Activated T-cell treated with anti-CD3 and anti-CD28 coated beads for 24 hours (primary cell): ENCODE data around the gene ZNF438.

ENCODE experiments used
- DNase-seq: peaks from one replicate; pipeline ENCODE4 v3.0.0-alpha.2; 2020; ENCODE audit warnings: low read depth

The ZNF438 gene

DNA sequence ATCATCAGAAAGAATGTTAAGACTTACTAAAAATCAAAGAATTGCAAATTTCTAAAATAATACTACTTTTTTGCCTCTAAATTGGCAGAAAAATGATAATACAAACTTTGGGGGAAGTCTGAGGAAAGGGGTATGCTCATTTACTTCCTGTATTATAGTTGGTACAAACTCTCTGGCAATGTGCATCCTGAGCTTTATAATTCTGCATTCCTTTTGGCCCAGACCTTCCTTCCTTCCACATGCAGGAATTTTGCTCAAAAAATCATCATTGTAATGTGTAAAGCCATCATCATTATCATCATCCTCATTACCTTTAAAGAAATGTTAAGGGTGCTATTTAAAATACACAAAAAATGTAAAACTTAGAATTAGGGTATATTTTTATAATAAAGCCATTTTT lies 148.5 kb downstream of the ZNF438 start:
- no peak for DNase-seq

DNA sequence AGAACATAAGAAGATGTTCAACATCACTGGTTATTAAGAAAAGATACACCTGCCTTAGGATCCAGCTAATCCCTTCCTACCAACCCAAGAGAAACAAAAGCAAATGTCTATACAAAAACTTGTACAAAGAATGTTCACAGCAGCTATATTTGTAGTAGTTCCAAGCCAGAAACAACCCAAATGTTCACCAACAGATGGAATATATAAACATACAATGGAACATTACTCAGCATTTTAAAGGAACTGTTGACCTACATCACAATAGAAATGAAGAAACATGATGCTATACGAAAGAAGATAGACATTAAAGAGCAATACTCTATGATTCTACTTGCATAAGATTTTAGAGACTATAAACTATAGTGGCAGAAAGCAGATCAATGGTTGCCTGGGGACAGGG lies 149.4 kb downstream of the ZNF438 start:
- no peak for DNase-seq

DNA sequence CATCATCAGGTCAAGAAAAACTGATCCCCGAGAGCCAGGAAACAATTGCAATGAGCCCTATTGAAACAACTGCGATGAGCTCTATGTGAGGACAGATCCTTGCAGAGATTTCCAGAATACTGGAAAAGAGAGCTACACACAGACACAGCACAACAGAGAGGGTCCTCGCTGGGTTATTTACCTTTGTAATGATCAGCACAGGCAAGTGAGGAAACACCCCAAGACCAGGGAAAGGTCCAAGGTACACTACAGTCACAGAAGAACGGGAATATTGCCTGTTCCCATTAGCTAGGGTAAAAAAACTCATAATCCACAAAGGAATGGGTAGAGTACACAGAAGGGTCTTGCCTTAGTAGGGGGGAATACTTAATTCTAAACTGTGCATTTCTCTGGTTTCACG lies 152.7 kb downstream of the ZNF438 start:
- DNase-seq: no peak

DNA sequence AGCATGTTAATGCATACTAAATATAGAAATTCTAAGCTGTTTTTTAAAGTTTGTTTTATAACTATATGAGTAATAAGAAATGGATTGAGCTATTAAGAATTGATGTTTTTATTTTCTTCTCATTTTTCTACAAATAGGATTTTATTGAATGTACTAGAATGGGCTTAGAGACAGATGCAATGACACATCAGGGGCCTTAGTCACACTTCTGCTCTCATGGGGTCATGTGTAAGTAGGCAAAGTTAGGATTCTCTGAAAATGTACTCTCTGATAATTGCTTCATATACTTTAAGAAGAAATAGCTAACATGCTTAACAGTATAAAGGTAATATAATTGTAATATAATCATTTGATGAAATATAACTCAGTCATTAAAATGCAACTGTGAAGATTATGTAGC lies 154.6 kb downstream of the ZNF438 start:
- DNase-seq: no peak

DNA sequence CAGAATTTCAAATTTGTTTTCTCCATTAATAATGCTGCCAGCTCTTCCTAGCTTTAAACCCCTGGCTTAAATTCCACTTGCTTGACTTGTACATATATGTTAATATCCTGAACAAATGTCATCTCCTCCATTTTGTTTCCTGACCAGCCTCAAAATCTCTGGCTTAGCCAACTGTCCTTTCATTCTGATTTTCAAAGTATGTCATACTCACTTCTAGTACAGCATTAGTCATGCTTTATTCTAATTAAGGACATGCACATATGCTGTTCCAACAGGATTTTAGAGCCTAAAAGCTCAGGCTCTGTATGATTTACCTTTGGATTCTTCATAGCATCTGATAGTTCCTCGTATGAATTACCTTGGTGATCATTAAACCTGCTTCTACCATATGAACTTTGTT lies 158.3 kb downstream of the ZNF438 start:
- DNase-seq: no peak

DNA sequence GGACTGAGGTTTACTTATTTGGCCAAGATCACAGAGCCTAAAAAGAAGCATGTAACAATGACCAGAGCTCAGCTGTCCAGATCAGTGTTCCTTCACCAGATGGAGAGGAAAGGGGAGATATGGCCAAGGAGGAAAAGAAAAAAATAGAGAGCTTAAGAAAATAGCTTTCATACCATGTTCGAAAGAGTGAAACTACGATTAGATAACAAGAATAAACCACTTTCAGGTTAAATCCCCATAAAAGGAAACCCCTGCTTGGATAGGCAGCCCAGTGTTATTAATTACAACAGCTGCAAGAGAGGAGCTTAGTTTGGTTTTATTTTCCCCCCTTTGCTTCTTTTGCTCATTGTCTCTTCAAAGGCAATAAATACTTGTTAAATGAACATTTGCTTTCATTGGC lies 160.8 kb downstream of the ZNF438 start:
- DNase-seq: no peak

DNA sequence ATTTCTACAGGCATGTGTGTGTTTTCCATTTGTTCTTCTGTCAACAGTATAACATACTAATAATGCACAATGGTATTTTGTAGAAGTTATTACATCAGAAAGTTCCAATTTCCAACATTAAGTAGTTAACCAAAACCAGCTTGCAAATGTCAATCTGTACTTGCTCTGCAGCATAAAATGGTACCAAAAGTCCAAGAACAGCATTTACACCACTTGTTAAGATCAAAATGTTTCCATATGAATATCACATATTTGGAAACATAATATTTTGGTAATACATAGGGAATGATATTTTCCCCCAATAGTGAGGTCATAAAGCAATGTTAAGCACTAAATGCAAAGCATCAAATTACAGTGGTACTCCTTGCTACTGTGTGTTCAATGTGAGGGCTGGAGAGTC lies 162.1 kb downstream of the ZNF438 start:
- DNase-seq: no peak

DNA sequence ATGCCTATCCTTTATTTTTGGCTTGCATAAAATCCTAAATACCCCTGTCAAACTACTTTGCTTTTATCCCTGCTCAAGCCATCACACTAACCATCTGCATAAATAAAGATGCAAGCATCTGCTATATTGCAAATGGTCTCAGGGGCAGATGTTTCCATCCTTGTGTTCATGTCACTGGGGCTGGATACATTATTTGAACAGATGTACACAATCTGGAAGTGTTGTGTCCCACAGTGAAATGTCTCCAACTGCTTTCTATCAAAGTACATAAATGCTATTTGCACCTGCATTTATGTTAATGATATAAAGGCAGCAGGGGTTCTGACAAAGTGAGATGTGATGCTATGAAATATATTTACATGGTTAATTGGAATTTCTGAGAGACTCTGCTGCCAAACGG lies 163.1 kb downstream of the ZNF438 start:
- no peak for DNase-seq

DNA sequence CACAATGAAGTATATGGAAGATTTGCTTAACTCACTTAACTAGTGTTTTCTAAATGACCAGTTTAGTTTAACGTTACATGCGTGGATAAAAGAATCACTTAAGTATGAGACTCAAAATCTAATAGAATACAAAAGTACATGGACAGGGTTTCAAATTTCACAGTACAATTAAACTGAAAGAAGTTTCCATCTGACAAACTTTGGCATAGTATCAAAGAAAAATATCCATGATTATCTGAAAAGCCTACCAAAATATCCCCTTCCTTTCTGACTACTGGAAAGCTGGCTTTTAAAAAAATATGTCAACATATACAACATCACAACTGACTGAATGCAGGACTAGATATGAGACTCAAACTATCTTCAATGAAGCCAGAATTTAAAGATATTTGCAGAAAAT lies 164.8 kb downstream of the ZNF438 start:
- DNase-seq: no peak

GRCh38 chr10:30865141-30865926 lies 166.3 kb downstream of the ZNF438 start:
- DNase-seq: no peak

- no peak for DNase-seq
Observed at GRCh38 chr10:30863516-30864210, 168.0 kb downstream of the ZNF438 start.

DNA sequence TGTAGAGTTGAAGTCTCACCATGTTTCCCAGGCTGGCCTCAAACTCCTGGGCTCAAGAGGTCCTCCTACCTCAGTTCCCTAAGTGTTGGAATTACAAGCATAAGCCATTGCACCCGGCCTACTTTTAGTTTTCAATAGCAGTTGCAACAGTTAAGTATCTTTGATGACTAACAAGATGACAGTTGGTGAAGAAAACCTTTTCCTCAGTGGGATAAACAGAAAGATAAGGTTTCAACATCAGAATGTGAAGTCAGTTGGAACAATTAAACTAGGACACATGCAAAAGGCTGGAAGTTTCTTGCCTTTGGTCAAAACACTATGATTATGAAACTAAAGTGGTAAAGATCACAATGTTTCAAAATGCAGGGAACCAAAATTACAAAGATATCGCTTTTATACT lies 169.2 kb downstream of the ZNF438 start:
- DNase-seq: no peak

- DNase-seq: no peak
Observed at GRCh38 chr10:30861976-30862375, 169.7 kb downstream of the ZNF438 start.

DNA sequence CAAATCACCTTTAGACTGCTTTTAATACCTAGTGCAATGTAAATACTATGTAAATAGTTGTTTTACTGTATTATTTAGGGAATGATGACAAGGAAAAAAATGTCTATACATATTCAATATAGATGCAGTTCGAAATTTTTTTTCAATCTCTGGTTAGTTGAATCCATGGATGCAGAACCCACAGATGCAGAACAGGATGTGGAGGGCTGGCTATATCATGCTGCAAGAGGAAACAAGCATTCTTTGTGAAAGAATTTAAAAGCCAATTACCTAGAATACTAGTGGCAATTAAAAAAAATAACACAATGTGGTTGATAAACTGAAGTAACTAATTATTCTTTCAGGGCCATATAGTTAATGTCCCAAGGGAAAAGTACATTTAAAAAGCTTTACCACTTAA lies 170.4 kb downstream of the ZNF438 start:
- no peak for DNase-seq

- no peak for DNase-seq
Observed at GRCh38 chr10:30858499-30858898, 173.2 kb downstream of the ZNF438 start.

- no peak for DNase-seq
Observed at GRCh38 chr10:30857803-30858202, 173.9 kb downstream of the ZNF438 start.

GRCh38 chr10:30855131-30855530 lies 176.5 kb downstream of the ZNF438 start:
- no peak for DNase-seq

DNA sequence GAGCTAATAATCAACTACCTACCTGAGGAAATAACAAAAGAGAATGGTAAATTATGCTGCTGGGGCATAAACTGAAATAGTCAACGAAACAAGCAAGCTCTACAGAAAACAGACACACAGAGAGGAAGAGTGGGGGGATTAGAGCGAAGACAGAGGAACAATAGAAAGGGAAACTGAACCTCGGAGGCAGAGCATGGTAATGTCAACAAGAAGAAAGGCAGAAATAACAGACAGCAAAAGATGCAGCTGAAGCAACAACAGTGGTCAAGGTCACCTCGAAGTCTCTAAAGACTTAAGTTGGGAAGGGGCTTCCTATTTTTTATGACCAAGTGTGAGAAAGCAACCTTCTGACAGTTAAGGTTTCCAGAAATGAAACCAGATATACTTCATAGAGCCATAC lies 177.0 kb downstream of the ZNF438 start:
- no peak for DNase-seq

DNA sequence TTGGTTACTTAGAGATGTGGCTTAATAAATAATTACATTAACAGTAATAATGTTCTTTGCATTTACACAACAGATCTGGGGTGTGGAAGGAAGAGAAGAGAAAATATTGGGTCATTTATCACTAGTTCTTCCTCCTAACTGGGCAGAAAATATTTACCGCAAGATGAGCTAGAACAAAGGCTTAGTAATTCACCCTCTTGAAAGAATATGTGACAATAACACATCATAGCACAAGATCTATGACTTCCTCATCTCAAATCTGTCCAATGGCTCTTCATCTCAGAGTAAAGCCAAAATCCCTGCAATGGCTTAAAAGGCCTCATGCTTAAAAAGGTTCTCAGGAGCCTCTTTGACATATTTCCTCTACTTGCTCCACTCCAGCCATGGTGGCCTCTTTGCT lies 178.6 kb downstream of the ZNF438 start:
- DNase-seq: no peak

DNA sequence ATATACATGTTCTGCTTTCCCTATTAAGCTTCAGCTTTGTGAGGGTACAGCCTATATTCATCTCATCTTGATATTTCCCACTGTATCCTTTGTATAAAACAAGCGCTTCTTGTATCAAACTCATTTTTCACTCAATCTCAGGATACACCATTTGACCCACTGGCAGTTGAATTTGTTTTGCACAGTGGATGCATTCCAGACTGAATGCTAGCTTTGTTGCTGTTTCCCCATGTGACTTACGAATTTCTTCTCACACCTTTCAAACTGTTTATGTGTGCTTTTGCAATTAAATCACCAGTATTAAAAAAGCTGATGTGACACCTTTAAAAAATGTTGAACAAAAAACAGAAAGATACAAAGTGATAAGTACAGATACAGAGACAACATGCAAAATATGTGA lies 180.9 kb downstream of the ZNF438 start:
- DNase-seq: no peak

- DNase-seq: no peak
Observed at GRCh38 chr10:30849231-30850035, 182.2 kb downstream of the ZNF438 start.

DNA sequence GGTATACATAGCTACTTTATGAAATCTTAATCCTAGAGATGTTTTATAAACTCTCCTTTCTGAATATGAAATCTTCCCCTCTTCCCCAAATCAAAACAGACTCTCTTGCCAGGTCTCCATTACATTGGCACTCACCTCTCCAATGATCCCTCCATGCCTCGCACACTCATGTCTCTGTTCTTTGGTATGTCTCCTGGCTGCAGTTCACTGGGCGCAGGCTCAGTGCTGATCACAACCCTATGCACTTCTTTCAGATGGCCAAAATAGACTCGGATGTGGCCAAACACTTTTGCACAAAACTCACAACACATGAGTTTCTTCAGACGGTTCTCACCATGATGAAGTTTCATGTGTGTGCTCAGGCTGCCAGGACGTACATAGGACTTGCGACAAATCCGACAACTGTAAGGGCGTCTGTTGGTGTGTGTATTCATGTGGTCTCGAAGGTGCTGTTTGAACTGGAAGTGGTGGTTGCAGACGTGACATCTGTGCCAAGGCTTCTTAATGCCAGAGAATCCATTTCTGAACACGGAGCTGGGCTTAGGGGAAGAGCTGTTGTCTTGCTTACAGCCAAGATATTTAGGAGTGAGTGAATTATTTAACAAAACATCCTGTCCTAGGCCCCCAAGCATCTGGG lies 183.2 kb downstream of the ZNF438 start:
- DNase-seq: no peak

GRCh38 chr10:30847642-30848041 lies 184.0 kb downstream of the ZNF438 start:
- DNase-seq: no peak
